Neural progenitor cell (in vitro differentiated cells): ENCODE data around the gene EMILIN2.

ENCODE experiments used
- CTCF ChIP-seq: fragments of 200-600 bp; sonication (generic); IDR thresholded peaks from 2 replicates; pipeline ENCODE4 v1.5.1; 2017; ENCODE audit warnings: antibody characterized with exemption, mild to moderate bottlenecking
- EZH2 ChIP-seq: fragments of 200-600 bp; sonication (generic); IDR thresholded peaks from 2 replicates; pipeline ENCODE4 v1.6.1; 2017; ENCODE audit warnings: antibody characterized with exemption, mild to moderate bottlenecking, moderate library complexity

- TF ChIP-seq CTCF = no peak
- TF ChIP-seq EZH2 = no peak
Observed at GRCh38 chr18:2903006-2903405, 56.2 kb downstream of the EMILIN2 start.
